HG03342 (cell line): Measurements from ENCODE around the gene CECR2.

Experiments used
- ATAC-seq: cut with Tn5 transposase; IDR thresholded peaks from one replicate; pipeline ENCODE4 v1.9.1; 2021; ENCODE audit warnings: mild to moderate bottlenecking, moderate library complexity; ENCODE audit not compliant: unreplicated experiment

CECR2 gene

DNA sequence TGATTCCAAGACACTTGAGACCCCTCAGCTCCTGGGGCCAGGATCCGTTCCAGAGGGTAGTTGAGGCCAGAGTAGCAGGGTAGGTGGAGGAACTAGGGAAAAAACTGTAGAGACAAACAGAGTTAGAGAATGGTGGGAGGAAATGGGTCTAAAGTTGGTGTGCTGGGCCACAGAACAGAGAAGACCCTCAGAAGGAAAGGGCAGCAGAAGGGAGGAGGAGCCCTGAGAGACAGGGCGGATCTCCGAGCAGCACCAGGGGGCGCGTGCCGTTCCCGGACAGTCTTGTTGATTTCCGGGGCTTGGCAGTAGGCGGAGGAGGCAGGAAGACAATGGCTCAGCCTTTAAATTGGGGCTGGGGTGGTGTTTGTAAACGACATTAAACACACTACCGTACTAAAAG, 2.4 kb upstream of the CECR2 start:
- ATAC-seq, result no peak

DNA sequence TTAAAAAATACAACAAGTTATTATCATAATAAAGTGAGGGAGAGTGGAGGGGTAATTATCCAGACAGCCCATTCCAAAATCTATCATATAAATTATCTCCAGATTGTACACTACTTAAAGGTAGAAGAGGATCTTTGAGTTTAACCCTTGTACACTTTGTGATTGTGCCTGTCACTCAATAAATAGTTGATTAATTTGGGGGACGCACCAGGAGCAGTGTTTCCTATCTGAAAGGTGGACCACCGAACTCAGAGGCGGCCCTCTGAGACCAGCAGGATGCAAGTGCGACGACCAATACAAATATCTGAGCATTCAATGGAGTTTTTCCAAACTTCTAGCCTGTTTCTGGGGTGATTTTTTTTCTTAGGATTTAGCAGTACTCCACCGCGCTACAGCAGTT, 1.1 kb upstream of the CECR2 start:
- ATAC-seq, result no peak

- no peak for ATAC-seq
These were observed 464 bp upstream of the CECR2 start for GRCh38 chr22:17368554-17369438.

DNA sequence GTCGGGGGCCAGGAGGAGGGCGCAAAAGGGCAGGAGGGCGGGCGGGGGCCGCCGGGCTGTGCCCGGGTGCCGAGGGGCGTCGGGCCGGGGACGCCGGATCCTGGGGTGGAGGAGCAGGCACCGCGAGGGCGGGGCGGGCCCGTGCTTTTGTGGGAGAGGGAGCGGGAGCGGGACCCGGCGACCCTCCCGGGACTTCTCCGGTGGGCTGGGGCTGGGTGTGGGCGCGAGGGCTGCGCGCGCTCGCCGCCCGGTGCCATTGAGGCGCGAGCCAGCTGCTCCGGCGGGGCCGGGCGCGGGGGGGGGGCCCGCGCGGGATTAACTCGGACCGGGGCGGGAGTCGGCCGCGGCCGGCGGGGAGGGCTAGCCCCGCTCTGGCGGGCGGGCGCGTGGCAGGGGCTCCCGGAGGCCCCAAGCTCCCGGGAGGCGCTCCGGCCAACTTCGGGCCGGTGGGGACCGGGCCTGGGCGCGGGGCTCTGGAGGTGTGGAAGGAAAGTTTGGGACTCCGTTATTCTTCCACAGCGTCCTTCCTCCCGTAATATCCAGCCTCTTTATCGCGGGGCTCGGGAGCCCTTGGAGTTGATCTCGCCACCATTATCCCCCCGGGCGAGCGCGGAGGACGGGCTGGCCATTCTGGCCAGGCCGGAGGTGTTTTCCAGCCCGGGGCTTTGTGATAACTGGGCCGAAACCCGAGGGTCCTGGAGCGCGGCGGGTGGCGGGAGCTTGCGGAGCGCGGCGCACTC, 936 bp downstream of the CECR2 start:
- no peak for ATAC-seq

GRCh38 chr22:17370766-17371432, 1.6 kb downstream of the CECR2 start:
- ATAC-seq, result no peak

- no peak for ATAC-seq
These were observed 2.2 kb downstream of the CECR2 start for GRCh38 chr22:17371448-17371847.

DNA sequence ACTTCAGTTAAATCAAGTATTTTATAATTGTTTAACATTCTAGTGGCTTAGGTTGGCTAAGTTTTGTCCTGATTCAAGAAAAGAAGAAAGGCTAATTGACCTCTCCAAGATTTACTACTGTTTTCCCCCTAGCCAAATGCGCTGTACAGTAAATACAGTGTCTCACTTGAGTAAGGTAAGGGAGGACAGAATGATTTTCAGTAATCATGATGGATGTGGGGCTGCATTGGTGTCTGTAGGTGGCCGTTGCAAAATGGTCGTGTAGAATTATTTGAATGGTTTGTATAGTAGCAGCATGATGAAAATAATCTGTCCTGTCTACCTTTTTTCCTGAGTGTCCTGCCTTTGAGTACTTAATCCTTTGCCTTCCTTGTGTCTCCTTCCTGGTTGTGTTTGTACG, 4.6 kb downstream of the CECR2 start:
- no peak for ATAC-seq

GRCh38 chr22:17375914-17376614, 6.8 kb downstream of the CECR2 start:
- ATAC-seq, result no peak

DNA sequence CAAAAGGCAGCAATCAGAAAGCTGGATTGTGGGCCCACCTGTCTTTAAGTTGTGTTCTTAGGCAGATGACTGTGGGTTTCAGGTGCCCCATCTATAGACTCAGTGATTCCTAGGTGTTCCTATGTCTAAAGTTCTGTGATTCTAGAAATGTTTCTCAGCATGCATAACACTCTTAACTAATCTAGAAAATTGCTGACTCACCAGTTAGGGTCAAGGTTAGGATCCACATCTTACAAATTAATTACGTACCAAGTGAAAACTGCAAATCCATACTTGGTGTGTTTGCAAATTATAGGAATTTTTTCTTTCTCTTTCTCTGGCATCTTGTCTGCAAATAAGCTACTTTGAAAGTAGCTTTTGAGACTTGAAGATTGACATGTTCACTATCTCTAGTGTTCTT, 7.7 kb downstream of the CECR2 start:
- no peak for ATAC-seq

DNA sequence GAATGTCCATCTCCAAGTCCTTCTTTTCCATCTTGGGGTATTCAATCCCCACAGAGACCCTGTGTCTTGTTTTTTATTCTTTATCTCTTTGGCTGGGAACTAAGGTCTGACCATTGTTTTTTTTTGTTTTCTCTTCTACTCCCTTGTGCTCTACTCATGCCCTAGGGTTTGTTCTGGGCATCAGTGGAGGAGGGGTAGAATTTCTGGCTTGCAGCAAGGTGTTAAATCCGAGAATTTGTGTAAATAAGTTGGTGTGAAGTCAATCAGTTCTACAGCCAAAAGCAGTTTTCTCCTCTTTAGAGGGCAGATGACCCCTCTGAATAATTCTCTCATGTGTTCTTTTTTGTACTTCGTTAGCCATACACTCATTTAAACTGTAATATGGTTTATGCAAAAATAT, 10.7 kb downstream of the CECR2 start:
- no peak for ATAC-seq

DNA sequence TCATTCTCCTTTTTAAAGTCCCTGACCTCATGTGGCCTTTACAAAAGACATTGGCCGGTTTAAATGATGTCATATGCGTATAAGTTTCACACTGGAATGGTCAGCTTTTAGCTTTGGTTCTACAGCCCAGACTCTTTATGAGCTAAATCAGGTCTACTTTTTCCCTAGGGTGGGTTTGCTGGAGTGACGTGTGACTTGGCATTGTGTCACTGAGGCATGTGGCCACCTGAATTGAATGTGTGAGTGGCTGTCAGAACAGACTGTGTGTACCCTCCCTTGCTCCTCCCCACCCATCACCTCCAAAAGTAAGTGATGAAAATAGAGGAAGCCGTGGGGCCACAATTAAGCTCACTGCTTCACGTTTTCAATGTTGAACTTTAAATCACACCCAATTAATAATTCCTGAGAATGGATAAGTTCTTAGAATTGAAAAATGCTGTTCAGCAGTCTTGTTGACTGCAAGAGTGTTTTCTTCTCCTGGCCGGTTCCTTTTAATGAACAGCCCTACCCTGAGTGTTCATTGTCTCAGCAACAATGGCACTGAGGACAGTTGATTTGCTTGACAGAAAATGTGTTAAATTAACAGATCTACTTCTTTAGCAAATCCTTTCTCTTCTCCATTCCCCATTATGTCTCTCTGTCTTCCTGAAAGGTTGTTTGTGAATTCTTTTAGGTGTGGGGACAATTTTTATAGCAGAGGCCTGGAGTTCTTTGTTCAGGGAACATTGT, 11.3 kb downstream of the CECR2 start:
- ATAC-seq, result no peak

DNA sequence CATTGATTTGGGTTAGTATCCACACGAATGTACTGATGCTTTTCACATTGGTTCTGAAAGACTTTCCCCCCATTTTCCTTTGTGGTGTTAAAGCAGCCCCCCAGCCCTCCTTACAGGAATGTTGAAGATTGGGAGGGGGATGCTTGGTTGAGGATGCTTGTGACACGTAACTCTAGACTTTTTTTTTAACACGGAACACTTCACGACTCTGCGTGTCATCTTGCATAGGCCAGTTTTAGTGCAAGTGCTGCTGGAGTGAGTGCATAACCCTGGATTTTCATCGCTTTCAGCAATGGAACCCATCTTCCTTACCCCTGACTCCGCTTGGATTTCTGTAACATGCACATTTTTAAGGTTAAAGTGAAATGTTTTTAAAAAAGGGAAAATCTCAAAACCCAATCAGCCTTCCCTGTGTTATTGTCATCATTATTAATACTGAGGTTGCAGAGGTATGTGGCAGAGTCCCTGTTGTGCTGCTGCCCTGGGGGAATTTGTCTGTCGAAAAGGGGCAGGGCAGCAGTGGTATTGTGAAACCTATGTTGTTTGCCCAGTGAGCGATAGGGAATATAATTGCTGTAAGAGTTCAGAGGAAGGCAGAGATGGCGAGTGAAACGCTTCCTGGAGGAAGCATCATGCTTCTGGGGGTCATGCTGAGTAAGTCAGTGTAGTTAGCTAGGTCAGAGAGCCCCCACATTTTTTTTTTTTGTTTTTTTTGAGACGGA, 12.1 kb downstream of the CECR2 start:
- no peak for ATAC-seq

DNA sequence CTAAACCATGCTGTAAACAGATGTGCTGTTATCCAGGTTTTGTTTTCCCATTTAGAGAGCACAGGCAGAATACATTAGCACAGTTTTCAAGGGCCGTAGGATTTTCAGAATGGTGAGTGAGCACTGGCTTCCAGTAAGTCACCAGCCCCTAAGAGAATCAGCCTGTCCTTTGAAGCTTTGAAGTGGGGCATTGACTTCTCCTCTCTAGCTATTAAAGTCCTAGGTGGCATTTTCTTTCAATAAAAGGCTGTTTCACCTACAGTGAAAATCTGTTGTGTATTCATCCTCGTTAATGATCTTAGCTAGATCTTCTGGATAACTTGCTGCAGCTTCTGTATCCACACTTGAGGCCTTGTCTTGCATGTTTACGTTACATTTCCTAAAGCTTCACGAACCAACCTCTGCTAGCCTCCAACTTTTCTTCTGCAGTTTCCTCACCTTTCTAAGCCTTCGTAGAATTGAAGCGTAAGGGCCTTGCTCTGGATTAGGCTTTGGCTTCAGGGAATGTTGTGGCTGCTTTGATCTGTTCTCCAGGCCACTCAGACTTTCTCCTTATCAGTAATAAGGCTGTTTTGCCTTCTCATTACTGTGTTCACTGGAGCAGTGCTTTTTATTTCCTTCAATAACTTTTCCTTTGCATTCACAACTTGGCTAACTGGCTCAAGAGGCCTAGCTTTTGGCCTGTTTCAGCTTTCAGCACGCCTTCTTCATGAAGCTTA, 15.5 kb downstream of the CECR2 start:
- no peak for ATAC-seq

DNA sequence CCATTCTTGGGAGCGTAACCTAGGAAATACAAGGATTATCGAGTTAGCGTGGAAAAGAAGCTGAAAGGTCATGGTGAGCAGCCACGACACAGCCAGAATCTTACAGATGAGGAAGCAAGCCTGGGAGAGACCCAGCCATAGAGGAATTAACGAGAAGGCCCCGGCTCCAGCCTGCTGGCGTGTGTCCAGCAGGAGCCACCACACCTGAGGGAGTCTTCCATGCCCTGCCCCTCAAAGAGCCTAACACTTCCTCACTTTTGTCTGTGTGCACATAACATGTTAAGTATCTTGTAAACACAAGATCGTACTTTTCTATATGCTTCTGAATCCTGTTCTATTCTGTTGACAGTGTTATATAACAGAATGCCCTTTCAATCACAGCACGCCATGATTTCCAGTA, 18.1 kb downstream of the CECR2 start:
- ATAC-seq, result no peak

DNA sequence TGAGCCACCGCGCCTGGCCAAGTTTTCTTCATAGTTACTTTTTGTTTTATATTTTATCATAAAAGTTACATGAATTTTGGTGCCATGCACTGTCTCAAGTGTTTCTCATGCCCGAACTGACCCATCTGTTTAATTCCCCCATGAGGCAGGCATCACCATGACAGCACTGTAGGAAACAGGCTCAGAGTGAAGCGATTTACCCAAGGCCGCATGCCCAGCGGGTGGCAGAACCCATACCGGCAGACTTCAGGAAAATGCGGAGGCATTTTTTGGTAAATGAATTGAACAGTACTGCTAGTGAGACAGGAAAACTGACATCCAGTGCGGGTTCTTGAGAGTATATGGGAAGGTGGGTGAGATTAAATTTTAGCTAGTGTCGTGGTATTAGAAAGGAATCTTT, 19.0 kb downstream of the CECR2 start:
- no peak for ATAC-seq

DNA sequence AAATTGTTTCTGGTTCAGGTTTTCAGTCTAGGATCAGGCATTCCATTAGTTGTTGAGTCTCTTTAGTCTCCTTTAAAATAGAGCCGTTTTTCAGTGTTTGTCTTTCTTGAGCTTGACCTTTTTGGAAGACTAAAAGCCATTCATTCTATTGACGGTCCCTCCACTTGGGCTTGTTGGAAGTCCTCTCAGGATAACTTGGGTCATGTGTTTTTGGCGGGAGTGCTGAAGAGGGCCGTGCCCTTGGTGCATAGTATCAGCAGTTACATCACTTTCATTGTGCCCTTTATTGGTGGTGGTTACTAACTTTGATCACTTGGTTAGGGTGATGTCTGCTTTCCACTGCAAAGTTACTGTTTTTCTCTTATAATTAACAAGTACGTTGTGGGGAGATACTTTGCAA, 20.8 kb downstream of the CECR2 start:
- ATAC-seq, result no peak

DNA sequence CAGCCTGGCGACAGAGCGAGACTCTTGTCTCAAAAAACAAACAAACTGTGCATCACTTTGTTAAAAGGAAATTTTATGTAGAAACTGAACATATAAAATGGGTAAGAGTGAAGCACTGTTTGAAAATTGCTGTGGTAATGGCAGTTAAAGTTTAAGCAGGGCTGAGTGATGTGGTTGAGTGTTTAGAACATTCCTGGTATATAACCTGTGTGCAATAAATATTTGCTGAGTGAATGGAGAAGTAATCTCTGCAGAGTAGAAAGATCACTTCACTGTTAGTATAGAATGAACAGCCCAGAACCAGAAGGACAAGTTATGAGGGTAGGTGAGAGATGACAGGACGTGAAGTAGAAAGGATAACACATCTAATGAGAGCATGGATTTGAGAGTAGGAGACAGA, 27.3 kb downstream of the CECR2 start:
- no peak for ATAC-seq

- ATAC-seq, result no peak
These were observed 28.7 kb downstream of the CECR2 start for GRCh38 chr22:17397756-17398547.
